GM23248 (cell line): ENCODE results near the gene FAM222B. TPM values are rescaled to one million over a fixed set of nuclear protein-coding genes. Genes with fewer than 3 reads are reported as not detected.
A peak's percentile ranks its signal among the peaks of the same experiment; 100 is the strongest.

ENCODE experiments used
- DNase-seq: peaks from one replicate; pipeline ENCODE4 v3.0.0-alpha.2; 2015
- H2AFZ ChIP-seq: fragments of 200-600 bp; sonication (generic); 2 replicates; pipeline ENCODE4 v1.6.1; 2016; ENCODE audit warnings: antibody characterized with exemption
- H3F3A ChIP-seq: fragments of 200-600 bp; sonication (generic); 2 replicates; pipeline ENCODE4 v1.6.1; 2016; ENCODE audit warnings: mild to moderate bottlenecking, antibody characterized with exemption, mixed run types; ENCODE audit not compliant: insufficient read depth
- H3K27ac ChIP-seq: fragments of 200-600 bp; sonication (generic); 2 replicates; pipeline ENCODE4 v1.5.1; 2016; ENCODE audit warnings: mild to moderate bottlenecking
- H3K27me3 ChIP-seq: fragments of 200-600 bp; sonication (generic); replicated peaks from 2 replicates; pipeline ENCODE4 v1.6.1; 2016; ENCODE audit warnings: mild to moderate bottlenecking; ENCODE audit not compliant: insufficient read depth
- H3K36me3 ChIP-seq: fragments of 200-600 bp; sonication (generic); 2 replicates; pipeline ENCODE4 v1.6.1; 2016; ENCODE audit warnings: low read depth, mild to moderate bottlenecking
- H3K4me1 ChIP-seq: fragments of 200-600 bp; sonication (generic); 2 replicates; pipeline ENCODE4 v1.6.1; 2016; ENCODE audit warnings: mild to moderate bottlenecking; ENCODE audit not compliant: insufficient read depth
- H3K4me2 ChIP-seq: fragments of 200-600 bp; sonication (generic); one replicate; pipeline ENCODE4 v1.6.1; 2016; ENCODE audit warnings: mild to moderate bottlenecking; ENCODE audit not compliant: unreplicated experiment
- H3K4me3 ChIP-seq: fragments of 200-600 bp; sonication (generic); 2 replicates; pipeline ENCODE4 v1.5.1; 2016; ENCODE audit warnings: mild to moderate bottlenecking
- H3K79me2 ChIP-seq: fragments of 200-600 bp; sonication (generic); 2 replicates; pipeline ENCODE4 v1.6.1; 2016; ENCODE audit warnings: mild to moderate bottlenecking; ENCODE audit not compliant: insufficient read depth
- H3K9ac ChIP-seq: fragments of 200-600 bp; sonication (generic); 2 replicates; pipeline ENCODE4 v1.6.1; 2016; ENCODE audit warnings: mild to moderate bottlenecking
- H3K9me2 ChIP-seq: fragments of 200-600 bp; sonication (generic); 2 replicates; pipeline ENCODE4 v1.6.1; 2016; ENCODE audit warnings: mixed run types, mild to moderate bottlenecking, moderate library complexity; ENCODE audit not compliant: insufficient read depth
- H3K9me3 ChIP-seq: fragments of 200-600 bp; sonication (generic); one replicate; pipeline ENCODE4 v1.6.1; 2017; ENCODE audit warnings: low read depth
- H4K20me1 ChIP-seq: fragments of 200-600 bp; sonication (generic); 2 replicates; pipeline ENCODE4 v1.6.0; 2016; ENCODE audit not compliant: insufficient read depth
- EZH2 ChIP-seq: fragments of 200-600 bp; sonication (generic); IDR thresholded peaks from 2 replicates; pipeline ENCODE4 v1.6.1; 2018; ENCODE audit warnings: antibody characterized with exemption, mild to moderate bottlenecking; ENCODE audit not compliant: insufficient read depth, poor library complexity, severe bottlenecking
- EZH2phosphoT487 ChIP-seq: fragments of 200-600 bp; sonication (generic); IDR thresholded peaks from 2 replicates; pipeline ENCODE4 v1.6.1; 2018; ENCODE audit warnings: antibody characterized with exemption, moderate library complexity, mild to moderate bottlenecking, low read depth; ENCODE audit not compliant: insufficient read depth
- WGBS, 2 experiments: methylation state at CpG; one replicate each; pipeline ENCODE4 v1.1.6; 2015 to 2017; ENCODE audit warnings: low lambda C conversion rate in 2 of 2, low coverage in 1 of 2; ENCODE audit errors: missing lambda C conversion rate in 2 of 2; 5-methylcytosine and 5-hydroxymethylcytosine counted together
- in situ Hi-C: fragments of 300-500 bp; cut with MboI; formaldehyde crosslinking; loops from 2 replicates; pipeline ENCODE4 v1.15.0; 2020
- polyA plus RNA-seq: library from polyadenylated mRNA; unstranded; fragments of >200 nt; fragmentation: Nextera tagmentation; extraction: Ambion mirVana; gene quantifications from 2 replicates; pipeline ENCODE4 v1.2.1, GENCODE V29; 2016
- total RNA-seq: library from RNA; depleted of rRNA; stranded (reverse); fragments of >200 nt; shearing (Covaris generic); gene quantifications from 2 replicates; pipeline ENCODE4 v1.2.3, GENCODE V29; 2014

The FAM222B gene
- total and polyA plus RNA-seq, 2 experiments from 2014 or later, result 7.6 to 11.1 TPM

- no peak overlapping the region for H3K27ac ChIP-seq
- H4K20me1 ChIP-seq, result no peaks in the 10 kb centered on the region
- no peaks in the 10 kb centered on the region for H3K9me2 ChIP-seq
- no peak overlapping the region for H3K4me2 ChIP-seq
- DNase-seq, result no peak
- no peaks in the 10 kb centered on the region for H3K27me3 ChIP-seq
- H2AFZ ChIP-seq, result no peak overlapping the region
- peaks cover 4% of the 10 kb centered on the region; the same call in 1 of the 2 replicates for H3K36me3 ChIP-seq
- TF ChIP-seq EZH2phosphoT487, result no peak
- no peak for TF ChIP-seq EZH2
- H3K79me2 ChIP-seq, result peaks cover 60% of the 10 kb centered on the region
- H3K4me3 ChIP-seq, result no peak overlapping the region
- WGBS, 2 experiments, result 89 to 96% methylated on average over 18 of the region's 18 CpGs
- H3K4me1 ChIP-seq, result peaks cover 13% of the 10 kb centered on the region
- in situ Hi-C loops, result no loop called here
- H3F3A ChIP-seq, result 0 out of 2 replicates have a peak, but pooled peaks cover 16% of the 10 kb centered on the region
- no peaks in the 10 kb centered on the region for H3K9me3 ChIP-seq
- H3K9ac ChIP-seq, result no peak overlapping the region
Observed at GRCh38 chr17:28747801-28748750, 94.5 kb downstream of the FAM222B start.

DNA sequence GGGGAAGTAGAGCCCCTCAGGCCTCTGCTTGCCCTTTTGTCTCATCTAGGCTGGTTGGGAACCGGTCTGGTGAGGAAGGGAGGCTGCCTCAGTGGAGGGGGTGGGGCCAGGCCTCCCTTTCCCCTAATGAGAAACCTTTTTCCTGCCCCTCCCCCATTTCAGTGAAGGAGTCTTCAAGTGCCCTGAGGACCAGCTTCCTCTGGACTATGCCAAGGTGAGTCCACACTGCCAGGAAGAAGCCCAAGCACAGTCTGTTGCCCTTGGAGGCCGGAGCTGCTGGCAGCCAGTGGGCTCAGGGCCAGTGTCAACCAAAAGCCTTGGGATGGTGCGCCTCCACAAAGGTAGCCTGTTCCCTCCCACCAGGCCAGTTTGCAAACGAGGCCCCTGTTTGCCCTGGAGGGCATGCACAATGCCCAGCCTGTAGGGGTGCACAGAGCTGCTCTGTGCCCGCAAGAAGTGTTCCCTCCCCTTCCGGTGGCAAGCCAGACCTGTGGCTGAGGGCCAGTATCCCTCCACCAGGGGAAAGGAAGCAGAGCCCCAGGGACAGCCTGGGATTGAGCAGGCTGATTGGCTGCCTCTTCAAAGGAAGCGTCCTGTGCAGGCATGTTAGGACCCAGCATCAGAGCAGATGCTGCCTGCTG lies 95.4 kb downstream of the FAM222B start:
- TF ChIP-seq EZH2, result no peak
- no peak for TF ChIP-seq EZH2phosphoT487
- in situ Hi-C loops, result no loop called here
- no peak overlapping the region for H3K4me2 ChIP-seq
- H3K9ac ChIP-seq, result no peak overlapping the region
- no peak overlapping the region for H3K4me3 ChIP-seq
- H3F3A ChIP-seq, result peaks cover 22% of the 10 kb centered on the region; the same call in 1 of the 2 replicates
- H3K79me2 ChIP-seq, result peaks cover 60% of the 10 kb centered on the region
- no peak for DNase-seq
- H3K9me2 ChIP-seq, result no peaks in the 10 kb centered on the region
- H3K36me3 ChIP-seq, result peaks cover 4% of the 10 kb centered on the region; the same call in 1 of the 2 replicates
- no peak overlapping the region for H2AFZ ChIP-seq
- H4K20me1 ChIP-seq, result no peaks in the 10 kb centered on the region
- H3K4me1 ChIP-seq, result peaks cover 21% of the 10 kb centered on the region
- no peaks in the 10 kb centered on the region for H3K9me3 ChIP-seq
- WGBS, 2 experiments, result 84 to 87% methylated on average over 7 of the region's 7 CpGs
- no peaks in the 10 kb centered on the region for H3K27me3 ChIP-seq
- no peak overlapping the region for H3K27ac ChIP-seq

GRCh38 chr17:28746611-28747050 lies 96.0 kb downstream of the FAM222B start:
- WGBS, 2 experiments, result 92% methylated on average over 5 of the region's 5 CpGs
- peaks cover 24% of the 10 kb centered on the region; the same call in 1 of the 2 replicates for H3F3A ChIP-seq
- H3K27me3 ChIP-seq, result no peaks in the 10 kb centered on the region
- no peak for TF ChIP-seq EZH2phosphoT487
- no peak for TF ChIP-seq EZH2
- H3K9me3 ChIP-seq, result no peaks in the 10 kb centered on the region
- H3K79me2 ChIP-seq, result peaks cover 60% of the 10 kb centered on the region
- no peak for DNase-seq
- no peak overlapping the region for H3K9ac ChIP-seq
- in situ Hi-C loops, result no loop called here
- H3K36me3 ChIP-seq, result peaks cover under 1% of the 10 kb centered on the region; the same call in 1 of the 2 replicates
- H4K20me1 ChIP-seq, result no peaks in the 10 kb centered on the region
- no peaks in the 10 kb centered on the region for H3K9me2 ChIP-seq
- H3K4me2 ChIP-seq, result peak overlapping the region; percentile 90
- H2AFZ ChIP-seq, result no peak overlapping the region
- no peak overlapping the region for H3K27ac ChIP-seq
- no peak overlapping the region for H3K4me3 ChIP-seq
- peaks cover 21% of the 10 kb centered on the region for H3K4me1 ChIP-seq

GRCh38 chr17:28745786-28746411 lies 96.7 kb downstream of the FAM222B start:
- 83 to 88% methylated on average over 4 of the region's 4 CpGs for WGBS, 2 experiments
- peak overlapping the region; percentile 90 for H3K4me2 ChIP-seq
- no peaks in the 10 kb centered on the region; the same call in 1 of the 2 replicates for H3K36me3 ChIP-seq
- DNase-seq, result peak; percentile 74
- TF ChIP-seq EZH2 (no peak), EZH2phosphoT487 (no peak)
- no peaks in the 10 kb centered on the region for H3K9me3 ChIP-seq
- peaks cover 21% of the 10 kb centered on the region for H3K4me1 ChIP-seq
- H3K27me3 ChIP-seq, result no peaks in the 10 kb centered on the region
- in situ Hi-C loops, result no loop called here
- no peak overlapping the region for H2AFZ ChIP-seq
- H3F3A ChIP-seq, result peaks cover 21% of the 10 kb centered on the region; the same call in 1 of the 2 replicates
- peak overlapping the region; percentile 86 for H3K4me3 ChIP-seq
- 0 out of 2 replicates have a peak overlapping the region, but pooled peaks have one; percentile 0 for H3K27ac ChIP-seq
- H3K9ac ChIP-seq, result peak overlapping the region; percentile 91
- H3K79me2 ChIP-seq, result peaks cover 54% of the 10 kb centered on the region
- H4K20me1 ChIP-seq, result no peaks in the 10 kb centered on the region
- H3K9me2 ChIP-seq, result no peaks in the 10 kb centered on the region
